GM20431 (cell line): ENCODE results near the gene AUTS2.

Experiments
- in situ Hi-C: fragments of 300-500 bp; cut with MseI, MboI; formaldehyde crosslinking; loops from one replicate; pipeline ENCODE4 v1.15.0; 2020; ENCODE audit warnings: low sequenced_read_pairs; ENCODE audit not compliant: unreplicated experiment

Gene AUTS2

DNA sequence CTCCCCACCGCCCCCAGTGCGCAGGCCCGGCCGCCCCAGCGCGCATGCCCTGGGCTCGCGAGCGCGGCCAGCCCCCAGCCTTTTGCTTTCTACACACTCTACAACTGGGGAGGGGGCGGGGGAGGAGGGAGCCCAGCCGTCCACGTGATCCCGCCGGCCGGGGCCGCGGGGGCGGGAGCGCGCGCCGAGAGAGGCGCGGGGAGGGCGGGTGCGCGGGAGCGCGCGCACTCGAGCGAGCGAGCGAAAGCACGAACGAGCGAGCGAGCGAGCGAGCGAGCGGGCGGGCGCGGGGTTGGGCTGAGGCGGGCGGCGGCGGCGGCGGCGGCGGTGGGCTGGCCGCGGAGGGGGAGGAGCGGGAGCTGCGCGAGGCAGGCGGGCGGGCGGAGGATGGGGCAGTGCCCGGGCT, at the start of gene AUTS2:
AUTS2 (plus strand) TSS at position 395 of the 406 bp plus-strand sequence. CDS start 1,179 bp downstream, outside the sequence.
- in situ Hi-C loops: no loop called here

GRCh38 chr7:69550991-69551390, 47.3 kb upstream of the AUTS2 start:
- in situ Hi-C loops: no loop called here

- in situ Hi-C loops: no loop called here
Measured at GRCh38 chr7:69553190-69553589, 45.1 kb upstream of the AUTS2 start.

DNA sequence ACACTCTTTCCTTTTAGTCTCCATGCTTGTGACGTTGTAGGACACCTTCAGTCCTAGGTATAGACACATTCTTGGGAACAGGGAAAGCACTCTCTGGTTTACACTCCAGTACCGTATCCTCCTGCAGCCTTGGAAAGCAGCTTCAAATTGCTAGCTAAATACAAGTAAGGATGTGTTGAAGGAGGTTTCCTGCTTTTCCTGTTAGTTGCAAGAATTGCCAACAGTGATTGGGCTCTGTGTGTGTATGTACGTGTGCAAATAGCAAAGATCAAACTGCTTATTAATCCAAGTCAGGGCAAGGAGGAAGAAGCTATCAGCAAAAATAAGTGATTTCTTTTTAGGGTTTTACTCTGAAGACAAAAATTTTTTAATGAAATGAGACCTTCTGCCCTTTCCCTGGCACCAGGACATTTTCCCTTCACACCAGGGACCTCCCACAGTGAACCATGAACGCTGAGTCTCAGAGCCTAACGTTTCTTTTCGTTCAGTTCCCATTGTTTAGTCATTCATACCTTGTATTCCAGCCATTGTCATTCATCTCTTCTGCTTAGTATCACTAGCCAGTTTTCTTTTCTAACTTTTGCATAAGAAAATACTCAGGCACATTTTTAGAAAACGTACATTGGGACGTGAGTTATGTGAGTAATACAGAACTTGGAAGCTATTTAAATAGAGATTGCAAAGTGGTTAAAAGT, 36.9 kb upstream of the AUTS2 start:
- in situ Hi-C loops: no loop called here

- in situ Hi-C loops: no loop called here
Measured at GRCh38 chr7:69564454-69565417, 33.5 kb upstream of the AUTS2 start.

DNA sequence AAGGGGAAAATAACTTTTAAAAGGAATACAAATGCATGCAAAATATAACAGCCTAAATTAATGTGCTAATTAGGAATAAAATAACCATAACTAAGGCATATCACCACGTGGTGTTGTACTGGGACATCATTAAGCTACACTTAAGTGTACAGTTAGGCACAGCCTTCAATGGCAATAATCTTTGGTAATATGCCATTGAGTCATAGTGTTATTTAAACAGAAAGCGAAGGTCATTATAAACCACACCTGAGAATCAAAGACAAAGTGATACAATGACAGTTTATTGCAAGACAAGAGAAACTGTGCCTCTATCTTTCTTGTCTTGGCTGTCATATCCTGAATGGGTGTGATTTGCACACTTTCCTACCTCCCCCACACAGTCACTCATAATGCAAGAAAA, 30.5 kb upstream of the AUTS2 start:
- in situ Hi-C loops: no loop called here

- in situ Hi-C loops: no loop called here
Measured at GRCh38 chr7:69568266-69568665, 30.0 kb upstream of the AUTS2 start.

- in situ Hi-C loops: no loop called here
Measured at GRCh38 chr7:69575651-69576050, 22.6 kb upstream of the AUTS2 start.

DNA sequence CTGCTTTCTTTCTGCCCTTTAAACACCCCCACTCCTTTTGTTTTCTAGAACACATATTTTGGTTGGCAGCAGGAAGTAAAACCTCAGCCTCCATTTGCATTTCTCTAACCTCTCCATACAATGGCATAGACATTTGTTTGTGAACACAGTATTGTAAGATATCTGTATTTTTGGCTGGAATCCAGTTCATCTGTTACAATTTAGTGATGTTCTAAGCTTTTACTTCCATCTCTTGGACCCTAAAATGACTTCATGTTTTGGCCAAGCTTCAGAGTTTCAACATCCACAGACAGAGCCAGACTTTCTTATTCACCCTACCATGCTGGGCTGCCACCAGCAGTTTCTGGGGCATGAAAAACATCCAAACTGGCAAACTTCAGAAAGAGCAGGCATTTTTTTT, 21.1 kb upstream of the AUTS2 start:
- in situ Hi-C loops: no loop called here

GRCh38 chr7:69585169-69585568, 13.1 kb upstream of the AUTS2 start:
- in situ Hi-C loops: no loop called here

DNA sequence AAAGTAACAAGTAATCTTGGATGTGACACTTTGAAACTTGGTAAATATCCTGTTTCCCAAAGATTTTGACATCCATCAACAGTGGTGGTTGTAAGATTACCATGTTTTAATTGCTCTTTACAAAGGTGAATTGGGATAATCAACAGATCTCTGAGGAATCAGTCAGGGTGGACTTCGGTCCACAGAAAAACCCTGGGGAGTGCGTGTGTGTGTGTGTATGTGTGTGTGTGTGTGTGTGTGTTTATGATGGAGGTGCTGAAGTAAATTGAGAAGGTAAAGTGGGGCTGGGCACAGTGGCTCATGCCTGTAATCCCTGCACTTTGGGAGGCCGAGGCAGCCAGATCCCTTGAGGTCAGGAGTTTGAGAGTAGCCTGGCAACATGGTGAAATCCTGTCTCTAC, 12.0 kb upstream of the AUTS2 start:
- in situ Hi-C loops: no loop called here

DNA sequence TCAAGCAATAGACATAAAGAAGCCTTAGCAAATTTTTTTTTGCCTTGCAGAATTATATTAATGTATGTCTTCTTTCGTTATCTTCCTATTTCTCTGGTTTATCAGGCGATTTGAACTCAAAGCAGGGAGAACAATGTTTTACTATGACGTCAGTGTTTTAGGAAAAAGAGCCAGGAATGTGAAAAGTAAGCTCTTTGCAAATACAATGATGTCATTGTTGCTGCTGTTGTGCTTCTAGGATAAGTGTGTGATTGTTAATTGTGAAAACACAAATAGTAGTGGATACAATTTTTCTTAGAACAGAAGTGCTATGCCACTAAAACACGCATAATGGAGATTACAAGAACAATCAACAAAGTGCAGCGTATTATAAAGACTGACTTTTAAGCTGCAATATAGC, 9.5 kb upstream of the AUTS2 start:
- in situ Hi-C loops: no loop called here

DNA sequence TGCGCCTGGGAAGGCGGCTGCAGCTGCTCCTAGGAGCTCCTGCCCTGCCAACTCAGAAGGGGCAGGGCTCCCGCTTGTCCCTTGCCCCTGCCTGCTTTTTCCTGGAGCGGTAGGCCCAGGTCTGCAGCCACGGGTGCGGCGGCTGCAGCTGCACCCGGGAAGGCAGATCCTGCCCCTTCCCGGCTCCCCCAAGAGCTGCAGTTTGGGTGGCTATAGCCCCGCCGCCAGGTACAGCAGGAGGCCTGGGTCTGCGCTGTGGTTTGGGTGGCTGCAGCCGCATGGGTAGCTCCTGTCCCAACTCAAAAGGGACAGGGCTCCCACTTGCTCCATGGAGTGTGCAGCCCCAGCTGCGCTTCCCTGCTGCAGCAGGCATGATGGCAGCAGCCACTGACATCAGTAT, 6.5 kb upstream of the AUTS2 start:
- in situ Hi-C loops: no loop called here

DNA sequence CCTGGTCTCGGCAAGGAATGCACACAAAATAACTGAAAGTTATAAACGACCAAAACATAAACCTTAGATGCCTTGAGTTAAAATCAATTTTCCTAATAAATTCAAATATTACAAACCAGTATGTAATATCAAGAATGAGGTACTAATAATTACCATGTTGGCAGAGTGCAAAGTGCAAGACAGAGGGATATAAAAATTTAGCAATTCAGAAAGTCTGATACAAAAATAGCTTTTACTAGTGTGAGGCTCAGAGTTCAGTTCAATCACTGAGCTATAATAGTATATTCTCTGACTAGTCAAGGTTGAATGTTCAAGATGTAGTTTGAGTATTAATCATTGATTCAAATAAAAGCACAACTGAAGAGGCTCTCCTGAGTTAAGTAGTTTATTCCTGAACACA, 4.8 kb upstream of the AUTS2 start:
- in situ Hi-C loops: no loop called here

- in situ Hi-C loops: no loop called here
Measured at GRCh38 chr7:69595415-69595814, 2.9 kb upstream of the AUTS2 start.

- in situ Hi-C loops: no loop called here
Measured at GRCh38 chr7:69596056-69596455, 2.2 kb upstream of the AUTS2 start.

GRCh38 chr7:69596723-69597277, 1.5 kb upstream of the AUTS2 start:
- in situ Hi-C loops: no loop called here

DNA sequence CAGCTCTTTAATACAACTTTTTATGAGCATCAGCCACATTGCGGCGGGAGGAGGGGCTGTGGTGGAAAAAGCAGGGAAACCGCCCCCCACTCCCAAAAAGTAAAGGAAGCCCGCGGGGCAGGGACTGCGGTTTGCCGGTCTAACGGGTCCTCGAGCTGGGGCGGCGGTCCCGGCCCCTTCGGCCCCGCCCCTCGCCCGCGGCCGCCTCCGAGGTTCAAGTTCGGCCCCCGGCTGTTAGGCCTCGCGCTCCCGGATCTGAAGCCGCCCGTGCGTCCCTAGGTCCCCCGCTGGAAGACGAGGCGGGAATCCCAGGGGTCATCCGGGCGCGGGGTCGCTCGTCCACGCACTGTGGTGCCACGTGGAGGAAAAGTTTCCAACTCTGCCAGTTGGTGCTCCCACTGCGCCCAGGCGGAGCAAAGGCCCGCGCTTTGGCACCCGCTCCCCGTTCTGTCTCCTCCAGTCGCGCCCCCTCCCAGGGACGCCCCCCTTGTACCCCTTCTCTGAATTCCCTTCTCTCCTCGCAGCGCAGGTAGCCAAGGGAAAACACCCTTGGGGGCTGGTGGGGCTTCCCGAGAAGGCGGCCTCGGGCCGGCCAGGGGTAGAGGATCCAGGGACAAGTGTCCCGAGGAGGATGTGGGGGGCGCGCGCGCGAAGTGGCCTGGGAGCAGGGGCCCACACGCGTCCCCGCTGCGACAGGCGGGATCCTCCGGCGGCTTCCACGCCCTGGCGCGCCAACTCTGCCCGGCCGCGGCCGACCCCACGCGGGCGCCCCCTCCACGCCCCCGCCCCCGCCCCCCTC, 798 bp upstream of the AUTS2 start:
- in situ Hi-C loops: no loop called here

DNA sequence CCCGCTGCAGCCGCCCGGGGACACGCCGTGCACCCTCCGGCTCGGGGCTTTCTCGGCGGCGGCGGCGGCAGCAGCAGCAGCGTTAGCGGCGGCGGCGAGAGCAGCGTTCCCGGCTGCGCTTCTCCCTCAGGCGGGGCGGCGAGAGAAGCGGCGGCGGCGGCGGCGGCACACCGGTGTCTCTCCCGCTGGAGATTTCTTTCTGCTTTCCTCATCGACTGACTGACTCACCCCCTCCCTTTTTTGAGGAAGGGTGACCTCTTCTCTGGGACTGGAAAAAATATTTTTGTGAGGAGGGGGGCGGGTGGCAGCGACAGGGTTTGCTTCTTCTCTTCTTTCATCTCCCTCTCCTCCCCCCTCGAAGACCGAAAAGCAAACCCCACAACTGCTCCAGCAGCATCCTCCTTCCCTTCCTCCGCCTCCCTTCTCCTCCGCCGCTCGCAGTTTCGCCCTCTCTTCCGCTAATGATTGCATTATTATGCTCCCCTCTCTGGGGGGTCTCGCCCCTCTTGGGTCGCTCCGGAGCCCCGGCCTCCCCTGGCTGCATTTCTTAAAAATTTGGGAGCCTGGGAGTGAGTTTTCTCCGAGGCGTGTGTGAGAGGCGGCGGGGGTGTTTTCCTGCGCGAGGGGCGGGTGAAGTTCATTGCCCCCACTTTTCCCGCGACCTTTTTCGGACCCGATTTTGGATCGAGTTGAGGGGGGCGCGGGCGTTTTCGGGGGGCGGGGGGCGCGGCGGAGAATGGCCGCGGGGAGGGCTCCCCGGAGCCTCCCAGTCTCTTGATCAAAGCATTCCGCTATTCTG, 411 bp downstream of the AUTS2 start:
- in situ Hi-C loops: no loop called here
